ENCODE measurements around the gene ATF2. TPM values are rescaled to one million over a fixed set of nuclear protein-coding genes. Genes with fewer than 3 reads are reported as not detected.

Gene ATF2
- total RNA-seq, 1 experiment from 2014 or later, result 39.9 TPM

- TF ChIP-seq CDX4 (CRISPR knock-in tag; IDR thresholded peaks at IDR 0.05; ENCODE audit: borderline replicate concordance), result no peak
- TF ChIP-seq NR3C1 (CRISPR knock-in tag; conservative IDR thresholded peaks at IDR 0.05; ENCODE audit: low read depth), result no peak
- TF ChIP-seq ZNF512 (CRISPR knock-in tag; IDR thresholded peaks at IDR 0.05; ENCODE audit: borderline replicate concordance), result no peak
- TF ChIP-seq ERG (CRISPR knock-in tag; IDR thresholded peaks at IDR 0.05), result no peak
- TF ChIP-seq CREM (CRISPR knock-in tag; IDR thresholded peaks at IDR 0.05), result no peak
- TF ChIP-seq PREB (CRISPR knock-in tag; IDR thresholded peaks at IDR 0.05; ENCODE audit: borderline replicate concordance), result no peak
- TF ChIP-seq TEAD1 (CRISPR knock-in tag; IDR thresholded peaks at IDR 0.05), result no peak
- TF ChIP-seq ZBTB21 (CRISPR knock-in tag; IDR thresholded peaks at IDR 0.05; ENCODE audit: borderline replicate concordance), result no peak
Observed at GRCh38 chr2:175183674-175184073, 15.7 kb upstream of the ATF2 start (continued).

GRCh38 chr2:175181877-175182308 lies 13.9 kb upstream of the ATF2 start:
- no peaks in the 10 kb centered on the region; the same call in 1 of the 2 replicates for H3K27me3 Mint-ChIP-seq (ENCODE audit: low read depth)
- ChIA-PET POLR2A (interaction anchor here (3.4 kb wide), 1 partner anchor 13 kb away, joined by 10 read pairs; the partner anchor contains the start of gene ATF2), CTCF (no interaction called here)
- H3K27ac Mint-ChIP-seq, result peak overlapping the region; percentile 55
- TF ChIP-seq ZSCAN18 (CRISPR knock-in tag; IDR thresholded peaks at IDR 0.05), result 0 out of 2 replicates have a peak, but pooled peaks have one; percentile 20
- TF ChIP-seq ZNF281 (CRISPR knock-in tag; IDR thresholded peaks at IDR 0.05), result no peak
- TF ChIP-seq USF2 (CRISPR knock-in tag; IDR thresholded peaks at IDR 0.05), result no peak
- TF ChIP-seq E2F4 (CRISPR knock-in tag; IDR thresholded peaks at IDR 0.05; ENCODE audit: borderline replicate concordance, low read depth), result no peak
- TF ChIP-seq ZNF138 (CRISPR knock-in tag; conservative IDR thresholded peaks at IDR 0.05), result no peak
- TF ChIP-seq ZNF317 (CRISPR knock-in tag; IDR thresholded peaks at IDR 0.05; ENCODE audit: borderline replicate concordance, low read depth), result no peak
- no peak for TF ChIP-seq GABPB1 (CRISPR knock-in tag; IDR thresholded peaks at IDR 0.05)
- H3K4me1 Mint-ChIP-seq, result peaks cover 12% of the 10 kb centered on the region
- DNase-seq (ENCODE audit: low spot score) (no peak), ATAC-seq (no peak)
- H3K36me3 Mint-ChIP-seq, result peaks cover 32% of the 10 kb centered on the region
- peaks cover 7% of the 10 kb centered on the region; the same call in 1 of the 2 replicates for H3K9me3 Mint-ChIP-seq
- peak overlapping the region; percentile 94 for H3K4me3 Mint-ChIP-seq

Data from WTC11 (cell line).